Inflammatory macrophage treated with lipopolysaccharide for 4 hours (primary cell): Measurements from ENCODE around the gene PNPLA2.
A peak's percentile ranks its signal among the peaks of the same experiment; 100 is the strongest.

Experiments
- DNase-seq: peaks from one replicate; pipeline ENCODE4 v3.0.0-alpha.2; 2020

Gene PNPLA2

GRCh38 chr11:819943-820649 lies 1.4 kb downstream of the PNPLA2 start:
- DNase-seq: peak; percentile 72

- peak; percentile 81 for DNase-seq
These were observed 2.2 kb downstream of the PNPLA2 start for GRCh38 chr11:820655-821511.

- DNase-seq: peak; percentile 57
These were observed 3.0 kb downstream of the PNPLA2 start for GRCh38 chr11:821512-822371.

GRCh38 chr11:823441-824291 lies 5.0 kb downstream of the PNPLA2 start:
- DNase-seq: no peak

- DNase-seq: no peak
These were observed 5.7 kb downstream of the PNPLA2 start for GRCh38 chr11:824292-824880.

DNA sequence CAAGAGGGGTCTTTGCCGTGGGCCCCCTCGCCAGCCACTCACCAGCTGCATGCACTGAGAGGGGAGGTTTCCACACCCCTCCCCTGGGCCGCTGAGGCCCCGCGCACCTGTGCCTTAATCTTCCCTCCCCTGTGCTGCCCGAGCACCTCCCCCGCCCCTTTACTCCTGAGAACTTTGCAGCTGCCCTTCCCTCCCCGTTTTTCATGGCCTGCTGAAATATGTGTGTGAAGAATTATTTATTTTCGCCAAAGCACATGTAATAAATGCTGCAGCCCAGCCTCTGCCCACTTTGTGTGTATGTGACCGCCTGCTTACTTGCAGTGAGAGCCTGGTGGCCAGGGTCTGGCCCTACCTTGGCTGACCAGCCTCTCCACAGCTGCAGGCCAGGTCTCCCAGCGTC lies 6.2 kb downstream of the PNPLA2 start:
- DNase-seq: no peak

- no peak for DNase-seq
These were observed 6.9 kb downstream of the PNPLA2 start for GRCh38 chr11:825366-826226.

DNA sequence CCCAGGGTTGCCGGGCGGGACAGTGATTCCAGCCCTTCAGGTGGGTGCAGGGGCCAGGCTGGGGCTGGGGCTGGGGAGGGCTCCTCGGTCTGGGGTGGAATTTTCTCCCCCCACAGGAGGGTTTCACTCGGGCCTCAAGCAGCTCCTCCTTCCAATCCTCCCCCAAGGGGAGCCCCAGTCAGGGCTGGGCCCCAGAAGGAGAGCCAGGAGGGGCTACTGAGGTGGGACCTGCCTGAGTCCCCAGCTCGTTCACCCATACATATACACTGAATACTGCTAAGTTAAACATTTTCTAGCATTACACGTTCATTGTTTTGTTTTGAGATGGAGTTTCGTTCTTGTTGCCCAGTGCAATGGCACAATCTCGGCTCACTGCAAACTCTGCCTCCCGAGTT lies 7.5 kb downstream of the PNPLA2 start:
- no peak for DNase-seq

DNA sequence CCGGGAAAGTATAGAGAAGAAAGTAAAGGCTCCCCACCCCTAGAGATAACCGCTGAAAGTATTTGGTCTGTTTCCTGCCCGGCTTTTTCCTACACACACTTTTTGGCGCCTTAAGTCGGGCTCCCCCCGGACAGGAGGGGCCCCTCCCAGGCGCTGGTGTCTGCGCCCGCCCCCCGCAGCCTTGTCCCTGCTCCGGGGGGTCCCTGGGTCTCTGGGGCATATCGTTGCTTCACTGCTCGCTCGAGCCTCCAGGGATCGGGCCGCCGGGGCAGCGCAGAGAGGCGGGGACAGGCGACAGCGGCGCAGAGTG lies 8.1 kb downstream of the PNPLA2 start:
- DNase-seq: no peak

DNA sequence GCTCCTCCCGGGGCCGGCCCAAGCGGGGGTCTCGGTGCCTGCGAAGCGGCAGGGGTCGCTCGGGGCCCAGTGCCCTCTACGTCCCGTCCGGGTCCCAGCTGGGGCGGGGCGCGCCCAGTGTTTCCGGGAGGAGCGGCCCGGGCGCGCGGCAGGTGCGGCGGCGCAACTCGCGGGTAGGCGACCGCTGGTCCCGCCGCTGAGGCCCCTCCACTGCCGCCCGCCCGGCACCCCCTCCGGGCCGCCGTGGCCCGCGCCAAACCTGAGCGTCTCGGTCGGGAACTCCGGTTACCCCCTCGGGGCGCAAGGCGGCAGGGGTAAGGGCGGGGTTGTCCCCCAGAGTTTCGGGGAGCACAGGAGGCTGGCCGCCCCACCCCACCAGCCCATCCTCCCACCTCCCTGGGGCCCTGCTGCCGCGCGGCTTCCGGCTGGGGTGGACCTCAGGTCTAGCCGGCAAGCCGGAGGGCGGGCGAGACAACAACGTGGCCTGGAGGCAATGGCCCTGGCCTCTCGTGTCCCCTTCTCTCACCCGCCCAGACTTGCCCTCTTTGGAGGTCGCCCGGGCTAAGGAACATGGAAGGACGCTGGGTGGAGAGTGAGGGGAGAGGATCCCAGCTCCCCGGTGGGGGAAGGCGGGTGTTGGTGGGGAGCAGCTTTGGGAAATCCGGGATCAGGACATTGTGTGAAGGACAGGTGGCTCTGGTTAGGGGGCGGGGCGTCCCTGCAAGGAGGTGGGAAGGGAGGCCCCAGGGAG lies 8.6 kb downstream of the PNPLA2 start:
- DNase-seq: no peak

GRCh38 chr11:827897-828192 lies 9.1 kb downstream of the PNPLA2 start, which contains the start of gene CRACR2B:
TSS of gene CRACR2B (plus strand) at chr11:827919. CDS start at chr11:828608, 689 bp downstream.
- no peak for DNase-seq

- no peak for DNase-seq
These were observed 9.9 kb downstream of the PNPLA2 start for GRCh38 chr11:828506-829175.

DNA sequence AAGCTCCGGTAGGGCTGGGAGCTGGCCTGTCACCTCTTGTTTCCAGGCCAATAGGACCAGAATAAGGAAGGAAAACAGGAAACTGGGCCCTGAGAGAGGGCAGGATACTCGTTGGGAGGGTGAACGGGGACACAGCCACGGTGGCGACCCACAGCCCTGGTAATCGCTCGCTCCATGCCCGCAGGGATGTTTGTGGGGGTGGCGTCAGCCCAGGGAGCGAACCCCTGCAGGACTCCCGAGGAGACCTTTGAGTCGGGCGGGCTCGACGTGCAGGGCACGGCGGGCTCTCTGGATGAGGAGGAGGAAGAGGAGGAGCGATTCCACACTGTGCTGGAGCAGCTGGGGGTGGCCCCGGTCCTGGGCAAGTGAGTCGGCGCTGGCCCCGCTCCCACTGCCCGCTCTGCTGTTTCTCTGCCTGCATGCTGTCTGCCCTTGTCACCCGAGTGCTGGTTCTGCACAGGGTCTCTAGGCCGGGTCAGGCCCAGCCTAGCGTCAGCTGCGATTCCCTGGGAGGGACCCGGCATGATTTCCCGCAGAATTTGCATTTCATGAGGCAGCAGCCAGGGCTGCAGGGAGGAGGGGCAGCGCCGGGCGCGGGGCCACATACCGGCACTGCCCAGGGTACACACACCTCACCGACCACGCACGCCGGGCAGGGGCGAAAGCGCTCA lies 10.6 kb downstream of the PNPLA2 start:
- DNase-seq: no peak

- DNase-seq: no peak
These were observed 11.2 kb downstream of the PNPLA2 start for GRCh38 chr11:829847-830294.

- no peak for DNase-seq
These were observed 11.8 kb downstream of the PNPLA2 start for GRCh38 chr11:830295-831117.

DNA sequence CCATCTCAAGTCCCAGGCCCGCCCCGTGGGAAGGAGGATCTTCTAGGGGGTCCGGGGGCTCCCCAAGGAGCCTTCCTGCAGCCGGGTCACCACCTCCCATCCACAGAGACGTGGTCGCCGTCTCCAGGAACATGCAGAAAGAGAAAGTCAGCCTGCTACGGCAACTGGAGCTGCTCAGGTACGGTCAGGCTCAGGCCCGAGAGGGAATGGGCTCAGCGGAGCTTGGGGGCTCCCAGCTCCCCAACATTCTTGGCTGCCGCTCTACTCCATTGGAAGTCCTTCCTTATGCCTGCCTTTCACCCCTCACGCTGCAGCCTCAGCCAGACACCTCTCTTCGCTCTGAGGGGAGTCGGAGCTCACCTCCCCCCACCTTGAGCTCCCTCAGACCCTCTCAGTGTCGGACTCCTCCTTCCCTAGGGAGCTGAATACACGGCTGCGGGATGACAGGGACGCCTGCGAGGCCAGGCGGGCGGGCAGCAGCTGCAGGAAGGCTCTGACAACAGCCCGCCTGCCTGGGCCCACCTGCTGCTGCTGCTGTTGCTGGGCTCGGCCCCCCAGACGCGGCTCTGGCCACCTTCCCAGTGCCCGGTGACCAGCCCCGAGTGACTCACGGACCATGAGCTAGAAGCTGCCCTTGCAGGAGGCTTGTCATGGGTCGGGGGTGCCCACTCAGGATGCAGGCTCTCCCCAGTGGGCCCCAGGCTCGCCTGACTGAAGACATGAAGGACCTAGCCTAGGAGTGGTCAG lies 12.6 kb downstream of the PNPLA2 start:
- DNase-seq: no peak

GRCh38 chr11:831961-832528 lies 13.3 kb downstream of the PNPLA2 start:
- no peak for DNase-seq
